ENCODE data around the gene FHOD3. TPM values are rescaled to one million over a fixed set of nuclear protein-coding genes. Genes with fewer than 3 reads are reported as not detected.
A peak's percentile ranks its signal among the peaks of the same experiment; 100 is the strongest.

The FHOD3 gene
- total RNA-seq, 1 experiment from 2014 or later: 0.34 TPM

DNA sequence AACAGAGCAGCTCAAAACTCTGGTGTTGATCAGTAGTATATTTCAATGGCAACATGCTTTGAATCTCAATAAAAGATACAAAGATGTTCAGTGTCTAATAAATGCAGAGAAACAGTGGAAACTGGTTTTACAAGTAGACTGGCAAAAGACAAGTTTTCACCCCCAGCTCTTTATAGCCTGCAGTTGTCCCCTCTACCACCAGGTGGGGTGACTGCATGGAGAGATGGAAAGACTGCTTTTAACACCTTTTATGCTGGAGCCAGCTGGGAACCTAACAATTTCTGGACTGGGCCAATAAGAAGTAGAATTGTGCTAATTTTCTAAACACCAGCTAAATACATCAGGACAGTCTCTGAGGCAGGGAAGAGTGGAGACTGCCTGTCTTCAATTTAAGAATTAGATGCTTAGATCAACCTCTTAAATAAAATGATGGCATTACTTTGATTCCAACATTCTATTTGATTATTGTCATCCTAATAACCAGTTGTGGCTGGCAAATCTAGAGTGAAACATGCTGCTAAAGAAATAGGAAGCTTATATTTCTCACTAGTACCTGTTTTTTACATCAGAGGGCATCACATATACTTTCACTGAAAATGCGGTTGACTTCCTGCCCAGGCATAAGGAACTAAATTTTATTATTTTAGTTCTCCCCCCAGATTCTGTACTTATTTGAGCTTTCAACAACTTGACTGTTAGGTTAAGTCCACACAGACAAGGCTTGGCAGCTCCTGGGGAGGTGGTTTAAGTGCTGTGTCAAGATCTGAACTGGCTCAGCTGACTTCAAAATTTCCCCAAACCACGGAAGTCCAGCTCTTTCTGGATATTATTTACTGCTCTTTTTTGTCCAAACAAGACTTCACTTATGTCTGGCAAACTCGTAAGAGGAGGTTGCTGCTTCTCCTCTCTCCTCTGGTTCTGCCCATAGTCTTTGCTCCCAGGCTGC, 390.8 kb downstream of the FHOD3 start:
- no peak overlapping the region for H3K4me3 ChIP-seq (ENCODE audit: low read depth, low read length, poor library complexity, severe bottlenecking)
- intact Hi-C loops (cut with micrococcal nuclease; ENCODE audit: unreplicated experiment): loop anchor here (1.0 kb wide), 2 partner anchors 69 to 121 kb away; no protein-coding TSS in a partner anchor
- ChIA-PET POLR2A (ENCODE audit: low non-redundant PET) (no interaction called here), CTCF (interaction anchor here (0.5 to 1.6 kb wide), 3 partner anchors 14 to 69 kb away, joined by 3 to 5 read pairs (median 4); no protein-coding TSS in a partner anchor)
- no peaks in the 10 kb centered on the region for H3K36me3 ChIP-seq (ENCODE audit: insufficient read depth, low read length, poor library complexity, severe bottlenecking)
- no peaks in the 10 kb centered on the region for H3K4me1 ChIP-seq (ENCODE audit: insufficient read depth, low read length, poor library complexity, severe bottlenecking)
- H3K27me3 ChIP-seq (replicated peaks; ENCODE audit: insufficient read depth, low read depth, low read length, poor library complexity): peaks cover 37% of the 10 kb centered on the region
- no peak overlapping the region for H3K27ac ChIP-seq (ENCODE audit: low read depth, low read length, poor library complexity, severe bottlenecking)
- peak; percentile 73 for DNase-seq (ENCODE audit: low spot score)
- H3K9me3 ChIP-seq (ENCODE audit: low read depth, low read length, poor library complexity, severe bottlenecking): peaks cover 7% of the 10 kb centered on the region
- TF ChIP-seq, protein P1, sequence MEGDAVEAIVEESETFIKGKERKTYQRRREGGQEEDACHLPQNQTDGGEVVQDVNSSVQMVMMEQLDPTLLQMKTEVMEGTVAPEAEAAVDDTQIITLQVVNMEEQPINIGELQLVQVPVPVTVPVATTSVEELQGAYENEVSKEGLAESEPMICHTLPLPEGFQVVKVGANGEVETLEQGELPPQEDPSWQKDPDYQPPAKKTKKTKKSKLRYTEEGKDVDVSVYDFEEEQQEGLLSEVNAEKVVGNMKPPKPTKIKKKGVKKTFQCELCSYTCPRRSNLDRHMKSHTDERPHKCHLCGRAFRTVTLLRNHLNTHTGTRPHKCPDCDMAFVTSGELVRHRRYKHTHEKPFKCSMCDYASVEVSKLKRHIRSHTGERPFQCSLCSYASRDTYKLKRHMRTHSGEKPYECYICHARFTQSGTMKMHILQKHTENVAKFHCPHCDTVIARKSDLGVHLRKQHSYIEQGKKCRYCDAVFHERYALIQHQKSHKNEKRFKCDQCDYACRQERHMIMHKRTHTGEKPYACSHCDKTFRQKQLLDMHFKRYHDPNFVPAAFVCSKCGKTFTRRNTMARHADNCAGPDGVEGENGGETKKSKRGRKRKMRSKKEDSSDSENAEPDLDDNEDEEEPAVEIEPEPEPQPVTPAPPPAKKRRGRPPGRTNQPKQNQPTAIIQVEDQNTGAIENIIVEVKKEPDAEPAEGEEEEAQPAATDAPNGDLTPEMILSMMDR (conservative IDR thresholded peaks at IDR 0.05; ENCODE audit: low read depth, low read length): peak; percentile 84
- TF ChIP-seq EZH2 (IDR thresholded peaks at IDR 0.05; ENCODE audit: borderline replicate concordance, low read depth, low read length, poor library complexity, severe bottlenecking): no peak
- no TSS peak for BruUV-seq (replicated peaks)

DNA sequence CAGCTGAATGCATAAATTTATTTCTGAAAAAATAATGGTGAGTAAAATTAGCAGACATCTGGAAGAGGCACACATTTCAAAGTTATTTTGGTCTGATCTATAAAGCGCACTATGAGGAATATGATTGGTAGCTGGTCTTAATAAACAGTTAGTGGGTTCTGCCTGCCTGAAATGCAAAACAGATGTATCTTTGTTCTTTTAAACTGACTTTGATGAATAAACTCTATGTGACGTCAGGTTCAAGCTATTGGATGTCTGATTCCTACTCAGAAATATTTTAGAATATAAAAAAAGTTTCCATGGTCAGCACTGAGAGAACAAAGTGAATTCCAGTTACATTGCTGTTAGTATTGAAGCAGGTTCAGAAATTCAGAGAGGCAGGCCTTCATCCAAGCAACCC, 394.9 kb downstream of the FHOD3 start:
- Histone ChIP-seq H3K27me3 (replicated peaks; ENCODE audit: insufficient read depth, low read depth, low read length, poor library complexity) (peaks cover 56% of the 10 kb centered on the region), H3K4me3 (ENCODE audit: low read depth, low read length, poor library complexity, severe bottlenecking) (no peak overlapping the region), H3K9me3 (ENCODE audit: low read depth, low read length, poor library complexity, severe bottlenecking) (no peaks in the 10 kb centered on the region), H3K4me1 (ENCODE audit: insufficient read depth, low read length, poor library complexity, severe bottlenecking) (no peaks in the 10 kb centered on the region), H3K27ac (ENCODE audit: low read depth, low read length, poor library complexity, severe bottlenecking) (no peak overlapping the region), H3K36me3 (ENCODE audit: insufficient read depth, low read length, poor library complexity, severe bottlenecking) (no peaks in the 10 kb centered on the region)
- TF ChIP-seq, protein P1 (conservative IDR thresholded peaks at IDR 0.05; ENCODE audit: low read depth, low read length): no peak
- no peak for TF ChIP-seq EZH2 (IDR thresholded peaks at IDR 0.05; ENCODE audit: borderline replicate concordance, low read depth, low read length, poor library complexity, severe bottlenecking)
- DNase-seq (ENCODE audit: low spot score): no peak
- BruUV-seq (replicated peaks): no TSS peak
- intact Hi-C loops (cut with micrococcal nuclease; ENCODE audit: unreplicated experiment): loop anchor here (10.0 kb wide), 1 partner anchor 488 kb away; no protein-coding TSS in a partner anchor
- POLR2A ChIA-PET (ENCODE audit: low non-redundant PET): no interaction called here
- CTCF ChIA-PET: no interaction called here

DNA sequence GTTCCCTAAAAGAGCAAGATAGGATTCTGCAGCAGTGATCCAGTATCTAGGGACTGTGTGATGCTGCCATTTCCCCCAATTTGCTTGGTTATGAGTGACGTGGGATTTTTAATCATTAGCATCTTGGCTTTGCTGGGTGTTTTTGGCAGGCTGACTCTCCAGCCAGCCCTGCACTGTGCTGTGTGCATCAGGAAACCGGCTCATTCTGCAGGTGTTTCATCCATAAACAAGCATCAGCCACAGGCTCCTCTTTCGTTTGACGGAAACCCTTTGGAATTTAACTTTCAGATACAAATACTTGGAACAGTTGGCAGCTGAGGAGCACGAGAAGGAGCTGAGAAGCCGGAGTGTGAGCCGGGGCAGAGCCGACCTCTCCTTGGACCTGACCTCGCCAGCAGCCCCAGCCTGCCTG, 395.4 kb downstream of the FHOD3 start:
- Histone ChIP-seq H3K4me1 (ENCODE audit: insufficient read depth, low read length, poor library complexity, severe bottlenecking) (no peaks in the 10 kb centered on the region), H3K27ac (ENCODE audit: low read depth, low read length, poor library complexity, severe bottlenecking) (no peak overlapping the region), H3K4me3 (ENCODE audit: low read depth, low read length, poor library complexity, severe bottlenecking) (no peak overlapping the region), H3K27me3 (replicated peaks; ENCODE audit: insufficient read depth, low read depth, low read length, poor library complexity) (peaks cover 56% of the 10 kb centered on the region), H3K36me3 (ENCODE audit: insufficient read depth, low read length, poor library complexity, severe bottlenecking) (no peaks in the 10 kb centered on the region), H3K9me3 (ENCODE audit: low read depth, low read length, poor library complexity, severe bottlenecking) (no peaks in the 10 kb centered on the region)
- no peak for TF ChIP-seq EZH2 (IDR thresholded peaks at IDR 0.05; ENCODE audit: borderline replicate concordance, low read depth, low read length, poor library complexity, severe bottlenecking)
- TF ChIP-seq, protein P1 (conservative IDR thresholded peaks at IDR 0.05; ENCODE audit: low read depth, low read length): no peak
- no TSS peak for BruUV-seq (replicated peaks)
- POLR2A ChIA-PET (ENCODE audit: low non-redundant PET): no interaction called here
- intact Hi-C loops (cut with micrococcal nuclease; ENCODE audit: unreplicated experiment): loop anchor here (10.0 kb wide), 1 partner anchor 488 kb away; no protein-coding TSS in a partner anchor
- DNase-seq (ENCODE audit: low spot score): no peak
- CTCF ChIA-PET: no interaction called here

All from A673 (cell line).